Measurements from ENCODE around the gene HOXD4.

Gene HOXD4

GRCh38 chr2:176174824-176175708 lies 23.7 kb downstream of the HOXD4 start:
- Histone ChIP-seq H3K27ac (no peak overlapping the region), H3K4me3 (no peak overlapping the region), H3K9me3 (no peaks in the 10 kb centered on the region), H3K27me3 (peaks cover 0 to 84% of the 10 kb centered on the region in 2 donors), H3K36me3 (no peaks in the 10 kb centered on the region), H3K4me1 (peaks cover 0 to 19% (median 13%) of the 10 kb centered on the region in 4 donors)
- intact Hi-C loops (cut with DNase I; ENCODE audit: low total_unique reads) = no loop called here
- no peak for DNase-seq
- no peak for TF ChIP-seq CTCF (IDR thresholded peaks at IDR 0.05)

- no peaks in the 10 kb centered on the region for H3K9me3 ChIP-seq
- peaks cover 0 to 85% of the 10 kb centered on the region in 2 donors for H3K27me3 ChIP-seq
- no peak overlapping the region for H3K27ac ChIP-seq
- TF ChIP-seq CTCF (IDR thresholded peaks at IDR 0.05) = no peak
- no peaks in the 10 kb centered on the region for H3K36me3 ChIP-seq
- H3K4me3 ChIP-seq = no peak overlapping the region
- intact Hi-C loops (cut with DNase I; ENCODE audit: low total_unique reads) = no loop called here
- no peak for DNase-seq
- H3K4me1 ChIP-seq = peaks cover 0 to 19% (median 13%) of the 10 kb centered on the region in 4 donors
These were observed 24.6 kb downstream of the HOXD4 start for GRCh38 chr2:176175709-176176607.

GRCh38 chr2:176177580-176178037 lies 26.3 kb downstream of the HOXD4 start:
- H3K9me3 ChIP-seq = no peaks in the 10 kb centered on the region
- intact Hi-C loops (cut with DNase I; ENCODE audit: low total_unique reads) = no loop called here

GRCh38 chr2:176178038-176178756 lies 26.8 kb downstream of the HOXD4 start:
- Histone ChIP-seq H3K4me1 (peaks cover 0 to 13% (median 8%) of the 10 kb centered on the region in 4 donors), H3K27me3 (peaks cover 0 to 64% of the 10 kb centered on the region in 2 donors), H3K27ac (no peak overlapping the region), H3K4me3 (peak overlapping the region; percentile 20 to 39), H3K36me3 (no peaks in the 10 kb centered on the region), H3K9me3 (no peaks in the 10 kb centered on the region)
- no peak for TF ChIP-seq CTCF (IDR thresholded peaks at IDR 0.05)
- no peak for DNase-seq
- intact Hi-C loops (cut with DNase I; ENCODE audit: low total_unique reads) = no loop called here

More at GRCh38 chr2:176177580-176178037, 26.3 kb downstream of the HOXD4 start:
- H3K4me3 ChIP-seq = peak overlapping the region; percentile 20 to 39
- no peak for DNase-seq
- peaks cover 0 to 13% (median 8%) of the 10 kb centered on the region in 4 donors for H3K4me1 ChIP-seq
- no peak overlapping the region for H3K27ac ChIP-seq
- TF ChIP-seq CTCF (IDR thresholded peaks at IDR 0.05) = no peak
- no peaks in the 10 kb centered on the region for H3K36me3 ChIP-seq
- H3K27me3 ChIP-seq = peaks cover 0 to 69% of the 10 kb centered on the region in 2 donors

GRCh38 chr2:176178757-176179295 lies 27.5 kb downstream of the HOXD4 start:
- TF ChIP-seq CTCF (IDR thresholded peaks at IDR 0.05) = no peak
- Histone ChIP-seq H3K9me3 (no peaks in the 10 kb centered on the region), H3K36me3 (no peaks in the 10 kb centered on the region), H3K27me3 (peaks cover 0 to 62% of the 10 kb centered on the region in 2 donors), H3K4me3 (peak overlapping the region in 1 of 2 donors; percentile 39), H3K4me1 (peaks cover 0 to 13% (median 8%) of the 10 kb centered on the region in 4 donors), H3K27ac (no peak overlapping the region)
- intact Hi-C loops (cut with DNase I; ENCODE audit: low total_unique reads) = no loop called here
- DNase-seq = no peak
